GM21529 (cell line): ENCODE measurements around the gene CACNA2D3.

Experiments
- ATAC-seq: cut with Tn5 transposase; IDR thresholded peaks from one replicate; pipeline ENCODE4 v1.9.1; 2021; ENCODE audit not compliant: unreplicated experiment

The CACNA2D3 gene

DNA sequence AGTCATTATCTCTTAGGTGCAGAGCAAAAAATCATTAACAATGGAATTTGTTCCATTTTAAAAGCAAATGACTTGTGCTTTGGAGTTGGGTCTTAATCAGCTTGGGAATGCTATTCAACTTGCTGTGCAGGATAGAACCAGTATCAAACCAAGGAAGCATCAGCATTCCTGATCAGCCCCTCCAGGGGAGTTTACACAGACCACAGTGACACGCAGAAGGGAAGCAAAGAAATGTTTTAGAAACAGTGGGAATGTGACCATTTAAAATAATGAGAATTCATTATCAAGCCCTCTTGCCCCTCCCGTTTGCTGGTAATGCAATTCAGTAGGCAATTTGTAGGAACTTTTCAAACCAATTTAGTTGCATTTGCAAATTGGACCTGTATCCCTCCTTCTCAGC, 650.4 kb downstream of the CACNA2D3 start:
- ATAC-seq = no peak

DNA sequence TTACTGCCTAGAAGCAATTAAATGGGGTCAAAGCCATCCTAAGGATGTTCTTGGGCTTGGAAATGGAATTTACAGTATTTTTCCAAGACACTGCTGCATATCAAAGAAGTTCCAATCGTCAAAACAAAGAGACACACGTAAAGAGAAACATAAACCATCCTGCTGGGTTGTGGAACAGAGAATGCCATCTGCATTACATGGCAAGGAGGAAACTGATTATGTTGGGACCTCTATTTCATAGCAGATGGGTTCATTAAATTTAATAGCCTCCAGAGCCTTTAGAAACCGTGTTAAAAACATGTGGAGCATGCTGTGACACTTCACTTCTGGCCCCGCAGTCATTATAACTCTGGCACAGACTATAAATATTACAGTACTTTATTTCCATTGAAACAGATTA, 650.9 kb downstream of the CACNA2D3 start:
- ATAC-seq = no peak

DNA sequence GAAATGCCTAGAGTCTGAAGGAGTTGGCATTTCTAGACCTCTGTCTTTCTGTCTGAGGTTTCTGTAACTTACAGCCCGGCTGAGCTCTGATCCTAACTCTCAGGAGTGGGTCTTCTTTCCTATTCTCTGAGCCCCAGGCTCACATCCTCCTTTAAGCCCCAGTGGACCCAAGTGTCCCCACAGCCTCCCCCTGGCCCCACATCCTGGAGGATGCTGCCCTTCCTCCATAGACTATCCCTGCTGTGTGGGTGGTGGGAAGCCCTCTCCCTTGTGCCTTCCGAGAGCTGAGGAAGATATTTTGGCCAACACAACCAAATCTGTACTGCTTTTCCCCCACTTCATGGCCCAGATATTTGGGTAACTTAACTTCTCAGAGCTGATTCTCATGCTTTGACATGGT, 654.2 kb downstream of the CACNA2D3 start:
- no peak for ATAC-seq

DNA sequence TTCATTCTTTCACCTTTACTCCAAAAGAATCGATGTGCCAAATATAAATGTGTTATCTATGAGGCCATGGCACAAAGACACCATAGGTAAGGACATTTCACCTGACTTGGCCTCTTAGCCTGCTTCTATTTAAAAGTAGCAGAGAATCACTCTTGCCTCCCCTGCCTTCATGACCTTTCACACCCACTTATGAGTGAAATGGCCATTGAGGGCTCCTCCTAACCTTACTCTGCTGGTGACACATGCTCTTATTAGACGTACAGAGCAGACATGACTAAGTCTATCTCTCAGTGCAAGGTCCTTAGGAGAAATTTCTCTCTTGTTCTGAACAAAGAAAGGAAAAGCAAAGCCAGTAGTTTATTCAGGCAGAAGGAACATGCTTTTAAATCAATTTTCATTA, 654.8 kb downstream of the CACNA2D3 start:
- no peak for ATAC-seq

DNA sequence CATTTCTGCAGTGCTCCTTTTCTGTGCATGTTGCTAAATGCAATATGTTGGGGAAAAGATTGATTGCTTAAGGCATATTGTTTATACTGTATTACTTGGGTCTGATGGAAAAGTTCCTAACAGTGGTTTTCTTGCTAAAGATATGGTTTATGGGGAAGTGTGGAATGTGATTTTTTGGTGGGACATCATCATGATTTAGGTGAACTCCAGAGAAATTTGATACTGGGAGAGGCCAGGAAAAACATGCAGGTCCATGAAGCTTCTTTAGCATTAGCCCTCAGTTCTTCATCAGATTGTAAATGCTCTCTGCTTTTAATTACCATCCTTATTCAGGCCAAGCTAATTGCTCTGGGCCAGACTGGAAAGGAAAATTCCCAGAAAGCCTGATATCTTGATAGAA, 658.0 kb downstream of the CACNA2D3 start:
- ATAC-seq = no peak

DNA sequence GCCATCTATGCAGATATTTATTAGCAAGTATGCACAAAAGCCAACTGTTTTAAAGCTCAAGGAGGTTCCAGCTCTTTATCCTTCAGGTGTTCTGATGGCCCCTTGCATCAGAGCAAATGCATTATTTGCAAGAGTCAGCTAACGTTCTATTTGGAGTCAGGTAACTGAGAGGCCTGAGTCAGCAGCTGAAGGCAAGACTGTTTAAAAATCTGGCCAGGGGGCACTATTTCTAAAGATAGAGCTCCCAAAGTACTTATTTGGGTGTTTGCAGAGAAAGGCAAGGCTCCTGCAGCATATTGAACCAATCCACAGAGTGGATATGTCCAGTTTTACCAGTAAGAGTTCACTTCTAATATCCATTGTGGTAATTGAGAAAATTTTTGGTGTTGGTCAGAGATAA, 659.4 kb downstream of the CACNA2D3 start:
- no peak for ATAC-seq

DNA sequence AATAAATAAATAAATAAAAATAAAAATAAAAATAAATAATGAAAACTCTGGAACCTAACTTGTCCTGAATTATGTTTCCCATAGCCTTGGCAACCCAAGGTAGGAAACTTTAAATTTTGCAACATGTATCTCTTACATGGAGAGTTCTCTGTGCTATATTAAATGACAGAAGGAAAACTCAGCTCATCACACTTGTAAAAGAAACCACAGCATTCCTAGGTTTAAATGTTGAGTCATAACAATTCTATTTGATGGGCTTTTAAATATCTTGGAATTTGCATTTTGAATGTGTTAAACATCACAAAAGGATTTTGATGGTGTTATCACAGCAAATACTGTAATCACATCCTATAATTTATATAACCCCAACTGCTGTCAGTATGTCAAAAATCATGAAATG, 661.3 kb downstream of the CACNA2D3 start:
- ATAC-seq = no peak

DNA sequence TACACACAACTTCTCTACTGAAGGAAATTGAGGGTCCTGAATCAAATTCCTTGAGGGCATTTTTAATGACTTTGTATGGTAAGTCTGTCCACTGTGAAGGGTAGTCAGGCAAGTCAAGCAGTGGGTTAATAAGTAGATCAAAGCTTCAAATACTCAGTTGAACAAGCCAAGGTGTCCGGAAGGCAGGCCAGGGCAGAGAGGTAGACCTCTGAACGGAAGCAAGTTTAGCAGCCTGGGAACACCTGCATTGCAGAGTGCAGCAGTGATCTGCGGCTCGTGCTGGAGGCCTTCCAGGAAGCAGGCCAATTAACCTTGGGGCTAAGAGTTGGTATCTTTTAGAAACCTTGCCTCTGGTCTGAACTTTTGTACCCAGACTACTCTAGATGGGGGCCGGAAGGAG, 661.7 kb downstream of the CACNA2D3 start:
- no peak for ATAC-seq

DNA sequence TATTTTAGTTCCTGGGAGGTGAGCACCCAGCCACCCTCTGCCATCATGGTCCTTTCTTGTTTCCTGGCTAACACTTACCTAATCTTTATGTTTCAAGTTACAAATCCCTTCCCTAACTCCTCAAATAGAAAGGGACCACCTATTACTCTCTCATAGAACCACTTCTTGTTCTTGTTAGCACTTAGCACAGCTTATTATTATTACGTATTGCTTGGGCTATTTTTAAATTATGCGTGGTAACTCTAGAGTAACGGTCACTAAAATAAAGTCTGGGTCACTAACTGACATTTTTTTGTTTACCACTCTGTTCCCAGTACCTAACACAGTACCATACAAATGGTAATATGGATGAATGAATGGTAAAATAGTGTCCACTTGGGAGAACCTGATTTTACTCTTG, 663.6 kb downstream of the CACNA2D3 start:
- ATAC-seq = no peak

DNA sequence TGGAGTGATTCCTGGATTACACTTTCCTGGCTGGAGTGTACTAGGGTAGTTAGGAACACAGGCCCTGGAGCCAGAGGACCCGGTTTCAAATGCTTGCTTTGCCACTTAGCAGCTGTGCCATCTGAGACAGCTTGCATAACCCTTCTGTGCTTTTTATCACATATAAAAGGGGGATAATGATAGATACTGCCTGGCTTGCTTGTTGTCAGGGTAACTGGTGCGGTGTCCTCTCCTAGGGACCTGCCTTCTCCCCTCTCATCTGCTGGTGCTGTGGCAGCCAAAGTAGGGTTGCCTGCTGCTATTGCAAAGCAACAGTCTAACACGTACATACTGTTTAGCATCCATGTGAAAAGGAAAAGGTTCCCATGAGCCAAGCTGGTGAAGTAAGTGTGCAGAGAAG, 667.7 kb downstream of the CACNA2D3 start:
- no peak for ATAC-seq

DNA sequence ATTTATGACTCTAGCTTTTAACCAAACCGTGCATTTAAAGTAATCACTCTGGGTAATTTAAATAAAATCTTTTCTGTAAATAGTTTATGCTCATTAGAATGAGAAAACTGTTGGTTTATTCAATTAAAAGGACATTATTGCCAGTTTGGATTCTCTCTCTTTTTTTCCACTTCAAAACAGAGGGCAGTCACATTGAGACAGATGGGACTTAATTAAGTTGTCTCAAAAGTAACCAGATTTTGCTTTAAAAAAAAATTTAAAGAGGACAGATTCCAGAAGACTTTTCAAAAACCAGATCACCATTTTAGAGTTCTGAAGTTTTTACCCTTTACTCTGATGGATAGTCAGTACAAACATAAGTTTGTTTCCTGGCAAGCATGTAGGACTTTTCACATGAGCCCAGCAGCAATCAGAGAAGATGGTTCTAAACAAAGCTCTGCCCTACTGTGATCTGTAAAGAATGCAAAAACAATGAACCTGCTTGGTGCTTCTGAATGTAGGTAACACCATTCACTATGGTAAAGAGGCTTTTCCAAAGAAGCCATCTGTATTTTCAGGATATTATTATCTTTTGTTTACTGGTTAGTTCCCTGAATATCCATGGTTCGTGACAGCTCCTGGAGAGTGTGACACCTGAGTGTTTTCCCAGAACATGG, 669.3 kb downstream of the CACNA2D3 start:
- ATAC-seq = no peak

DNA sequence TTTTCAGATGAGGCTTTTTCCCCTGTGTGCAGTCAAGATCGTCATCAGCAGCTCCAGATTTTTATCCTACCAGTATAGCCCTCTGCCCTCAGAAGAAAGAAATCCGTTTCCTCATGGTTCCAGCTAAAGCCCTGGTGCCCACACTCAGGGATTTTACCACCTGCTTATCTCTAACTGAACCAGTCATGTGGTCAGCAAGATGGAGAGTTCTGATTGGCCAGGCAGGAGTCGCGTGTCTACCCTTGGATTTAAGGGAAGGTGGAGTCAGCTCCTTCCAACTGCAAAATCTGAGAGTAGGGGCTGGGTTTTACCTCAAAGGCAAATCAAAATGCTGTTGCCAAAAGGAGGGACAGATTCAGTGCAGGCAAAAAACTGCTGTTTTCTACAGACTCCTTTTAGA, 670.2 kb downstream of the CACNA2D3 start:
- ATAC-seq = no peak

DNA sequence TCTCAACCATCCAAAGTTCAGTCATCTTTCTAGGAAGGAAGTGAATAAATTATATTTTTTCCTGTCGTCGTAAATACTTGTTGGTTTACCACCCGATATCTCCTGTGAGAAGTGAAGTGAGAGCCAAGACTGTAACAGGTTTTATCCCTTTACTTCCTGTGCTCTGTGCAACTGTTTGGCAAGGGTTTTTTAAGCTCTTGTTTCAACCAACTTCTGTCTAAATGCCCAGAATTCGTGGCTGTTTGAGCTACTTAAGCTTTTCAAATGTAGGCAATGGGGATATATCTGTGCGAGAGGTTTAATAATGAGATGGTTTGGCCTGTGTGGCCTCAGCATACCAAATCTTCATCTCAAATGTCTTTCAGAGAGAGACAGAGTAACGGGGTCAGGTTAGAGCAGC, 670.8 kb downstream of the CACNA2D3 start:
- ATAC-seq = no peak

DNA sequence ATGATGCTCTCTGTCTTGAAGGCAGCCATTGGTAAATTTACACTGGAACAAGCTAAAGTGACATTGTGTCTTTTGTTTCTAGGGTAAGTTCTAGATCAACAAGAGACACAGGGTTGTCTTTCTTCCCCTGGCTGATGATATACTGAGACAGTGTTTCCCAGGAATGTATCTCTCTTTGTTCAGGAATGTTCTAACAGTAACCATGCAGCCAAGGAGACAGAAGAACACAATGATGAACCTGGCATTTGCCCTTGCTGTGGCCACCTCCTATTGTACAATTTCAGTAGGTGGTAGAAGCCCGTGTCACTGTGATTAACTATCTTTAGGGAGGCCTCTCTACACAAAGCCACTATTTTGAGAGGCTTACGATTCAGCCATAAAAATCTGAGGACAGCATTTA, 674.8 kb downstream of the CACNA2D3 start:
- ATAC-seq = no peak

DNA sequence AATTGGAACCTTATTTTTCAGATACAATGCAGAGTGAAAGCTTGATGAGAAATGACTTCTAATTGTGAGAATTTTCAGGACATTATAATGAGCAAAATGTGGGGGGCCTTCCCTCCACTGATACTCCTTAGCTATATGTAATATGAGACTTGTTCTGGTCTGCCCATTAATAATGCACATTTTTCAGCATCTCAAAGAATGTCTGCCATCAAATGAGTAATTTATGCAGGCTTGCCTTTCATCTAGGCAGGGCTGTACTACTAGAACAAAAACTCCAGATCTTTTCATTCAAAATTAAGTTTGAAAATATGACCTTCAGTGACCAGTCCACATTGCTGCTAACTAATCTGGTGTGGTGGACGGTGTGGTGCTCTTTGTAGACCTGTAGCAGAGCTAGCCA, 678.1 kb downstream of the CACNA2D3 start:
- ATAC-seq = no peak

DNA sequence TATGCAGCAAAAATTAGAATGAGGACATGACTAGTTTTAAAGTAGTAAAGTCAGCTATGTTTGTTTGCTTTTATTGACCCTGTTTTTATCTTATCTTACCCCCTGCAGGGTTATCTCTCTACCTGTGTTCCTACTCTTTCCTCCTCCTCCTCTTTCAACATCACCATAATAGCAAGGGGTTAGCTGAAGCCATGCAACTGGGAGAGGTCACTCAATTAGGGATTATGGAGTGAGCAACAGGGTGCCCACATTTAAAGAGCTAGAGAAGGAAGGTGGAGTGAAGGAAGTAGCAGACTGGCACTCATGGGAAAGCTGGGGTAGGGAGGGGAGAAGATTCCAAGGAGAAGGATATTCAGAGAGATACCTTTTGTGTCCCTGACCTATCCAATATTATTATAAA, 679.6 kb downstream of the CACNA2D3 start:
- ATAC-seq = no peak

DNA sequence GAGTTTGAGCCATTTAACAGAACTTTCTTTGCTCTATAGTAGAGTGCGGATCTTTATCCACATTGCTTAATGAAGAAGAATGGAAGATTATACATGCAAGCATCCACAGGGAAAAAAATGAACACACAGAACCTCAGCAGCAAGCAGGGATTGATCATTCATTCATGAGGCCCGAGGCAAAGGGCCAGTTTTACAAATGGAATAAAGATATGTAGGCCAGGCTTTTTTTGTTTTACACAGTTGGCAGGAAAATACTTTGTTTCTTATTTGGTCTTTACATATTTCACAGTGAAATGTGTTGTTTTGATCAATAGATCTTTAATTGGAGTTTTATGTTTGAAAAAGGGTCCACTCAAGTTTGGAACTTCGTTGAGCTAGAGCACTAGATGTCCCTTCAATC, 688.0 kb downstream of the CACNA2D3 start:
- ATAC-seq = no peak

DNA sequence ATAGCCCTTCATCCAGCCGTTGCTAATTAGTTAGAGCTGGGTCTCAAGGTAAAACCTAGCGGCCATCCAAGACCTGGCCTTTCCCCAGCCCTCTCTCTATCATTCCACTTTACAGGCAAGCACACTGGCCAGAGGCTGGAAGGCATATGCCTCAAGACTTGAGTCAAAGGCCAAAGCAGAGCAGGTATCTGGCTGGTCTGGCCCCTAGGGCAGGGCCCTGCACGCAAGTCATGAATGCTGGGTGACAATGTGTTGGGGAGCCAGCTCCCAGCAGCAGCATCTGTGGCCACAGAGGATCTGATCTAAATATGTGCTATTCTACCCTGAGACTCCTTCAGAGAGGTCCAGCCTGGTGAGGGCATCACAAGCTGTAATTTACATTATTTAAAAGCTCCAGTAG, 691.9 kb downstream of the CACNA2D3 start:
- no peak for ATAC-seq

DNA sequence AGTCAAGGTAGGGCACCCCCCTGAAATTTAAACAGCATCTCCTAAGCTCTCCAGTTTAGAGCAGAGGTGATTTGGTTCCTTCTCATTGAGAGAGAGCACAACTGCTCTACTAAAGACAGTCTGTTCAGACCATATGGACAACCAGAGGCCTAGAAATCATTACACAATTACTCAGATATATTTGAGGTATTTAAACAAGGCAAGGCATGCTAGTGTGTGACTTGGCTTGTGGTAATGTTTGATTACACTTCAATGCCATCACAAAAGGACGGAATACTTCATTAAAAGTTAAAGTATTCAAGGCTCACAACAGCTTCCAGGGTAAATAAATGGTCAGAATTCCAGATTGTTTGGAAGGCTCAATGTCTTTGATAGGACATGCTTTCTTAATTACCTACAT, 695.3 kb downstream of the CACNA2D3 start:
- no peak for ATAC-seq

DNA sequence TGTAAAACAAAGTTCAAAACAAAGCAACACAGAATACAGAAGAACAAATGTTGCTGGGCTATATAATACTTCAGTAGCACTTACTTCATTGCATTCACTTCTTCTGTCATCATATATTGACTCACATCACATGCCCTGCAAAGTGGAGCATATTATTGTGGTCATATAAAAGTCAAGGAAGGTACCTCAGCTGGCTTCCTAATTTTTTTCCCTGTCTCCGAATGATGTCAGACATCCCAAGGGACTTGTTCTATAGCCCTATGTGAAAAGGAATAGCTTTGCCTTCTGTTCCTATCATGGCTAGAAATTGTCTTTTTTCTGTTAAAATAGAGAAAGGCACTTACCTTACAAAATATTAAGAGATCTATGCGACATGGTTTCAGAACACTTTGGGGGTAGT, 696.1 kb downstream of the CACNA2D3 start:
- ATAC-seq = no peak

DNA sequence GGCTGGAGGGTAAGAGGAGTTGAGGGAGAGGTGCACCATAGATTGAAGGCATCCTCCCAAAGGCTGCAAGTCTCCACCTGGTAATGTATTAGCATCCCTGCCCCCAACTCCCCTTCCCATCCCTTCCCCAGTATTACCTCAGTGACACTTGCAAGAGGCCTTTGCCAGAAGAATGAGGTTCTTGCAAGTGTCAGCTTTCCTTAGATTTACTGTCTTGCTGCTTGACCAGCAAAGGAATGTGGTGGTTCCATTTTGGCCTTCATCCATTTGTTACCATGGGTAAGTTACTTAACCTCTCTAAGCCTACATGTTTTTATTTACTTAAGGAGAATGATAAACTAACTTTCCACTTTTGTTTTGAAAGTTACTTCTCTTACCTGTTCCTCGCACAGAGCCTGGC, 696.6 kb downstream of the CACNA2D3 start:
- no peak for ATAC-seq

DNA sequence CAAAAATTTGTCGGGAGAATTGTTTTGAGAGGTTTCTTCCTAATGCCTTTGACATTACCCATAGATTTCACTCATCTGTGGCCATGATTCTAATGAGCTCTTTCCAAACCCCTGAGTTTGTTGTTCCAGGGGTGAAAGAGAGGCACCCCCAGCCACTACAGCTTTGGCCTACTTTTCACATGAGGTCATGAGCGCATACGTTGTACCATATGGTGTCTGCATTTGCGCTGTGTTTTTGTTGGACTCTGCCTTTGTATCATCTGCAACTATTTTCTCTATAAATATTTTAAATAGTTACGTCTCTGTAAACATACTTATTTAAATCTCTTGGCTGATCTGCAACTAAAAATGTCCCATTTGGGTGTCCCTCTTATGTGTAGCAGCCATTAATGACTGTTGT, 697.6 kb downstream of the CACNA2D3 start:
- no peak for ATAC-seq

DNA sequence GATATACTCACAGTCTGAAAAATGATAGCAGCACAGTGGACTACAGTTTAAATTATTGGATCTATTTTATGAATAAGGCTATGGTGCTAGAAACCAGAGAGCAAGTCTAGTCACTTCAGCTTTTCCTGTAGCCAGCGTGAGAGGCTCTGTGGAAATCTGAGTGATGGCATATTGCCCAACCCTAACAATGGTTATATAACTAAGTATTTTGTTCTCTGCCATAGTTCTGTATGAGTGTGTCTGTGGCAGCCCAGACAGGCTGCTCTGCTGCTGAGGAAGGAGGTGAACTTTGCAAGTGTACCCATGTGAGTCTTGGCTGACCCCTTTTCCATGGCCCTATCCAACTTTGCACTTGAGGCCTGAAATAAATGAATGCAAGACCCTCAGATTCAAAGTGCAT, 699.9 kb downstream of the CACNA2D3 start:
- ATAC-seq = no peak

DNA sequence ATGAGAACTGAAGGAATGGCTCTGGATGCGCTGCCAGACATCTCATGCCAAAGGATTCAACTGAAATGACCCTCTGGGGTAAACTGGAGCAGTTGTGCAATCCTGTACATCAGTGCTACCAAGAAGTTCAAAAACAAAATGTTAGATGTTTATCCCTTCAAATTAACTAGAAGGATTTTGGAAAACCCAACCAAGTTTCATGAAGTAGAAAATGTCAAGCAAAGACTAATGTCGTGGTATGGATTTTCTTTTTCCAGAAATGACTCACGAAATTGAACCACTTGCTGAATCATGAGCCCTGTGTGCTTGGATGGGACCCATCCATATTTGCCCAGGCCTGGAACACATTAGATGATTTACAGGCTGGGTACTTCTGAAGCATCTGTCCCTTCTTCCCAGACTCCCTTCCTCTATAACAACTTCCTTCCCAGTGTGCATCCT, 703.9 kb downstream of the CACNA2D3 start:
- no peak for ATAC-seq
